VCaP (cell line): ENCODE measurements around the gene PRSS48.

Experiments
- H3K27ac ChIP-seq: fragments of 450-650 bp; 2 replicates; pipeline ENCODE4 v1.5.1; 2017
- CTCF ChIP-seq: fragments of 450-650 bp; conservative IDR thresholded peaks from 2 replicates; pipeline ENCODE4 v1.5.1; 2017; ENCODE audit warnings: mild to moderate bottlenecking, moderate library complexity

PRSS48 gene

DNA sequence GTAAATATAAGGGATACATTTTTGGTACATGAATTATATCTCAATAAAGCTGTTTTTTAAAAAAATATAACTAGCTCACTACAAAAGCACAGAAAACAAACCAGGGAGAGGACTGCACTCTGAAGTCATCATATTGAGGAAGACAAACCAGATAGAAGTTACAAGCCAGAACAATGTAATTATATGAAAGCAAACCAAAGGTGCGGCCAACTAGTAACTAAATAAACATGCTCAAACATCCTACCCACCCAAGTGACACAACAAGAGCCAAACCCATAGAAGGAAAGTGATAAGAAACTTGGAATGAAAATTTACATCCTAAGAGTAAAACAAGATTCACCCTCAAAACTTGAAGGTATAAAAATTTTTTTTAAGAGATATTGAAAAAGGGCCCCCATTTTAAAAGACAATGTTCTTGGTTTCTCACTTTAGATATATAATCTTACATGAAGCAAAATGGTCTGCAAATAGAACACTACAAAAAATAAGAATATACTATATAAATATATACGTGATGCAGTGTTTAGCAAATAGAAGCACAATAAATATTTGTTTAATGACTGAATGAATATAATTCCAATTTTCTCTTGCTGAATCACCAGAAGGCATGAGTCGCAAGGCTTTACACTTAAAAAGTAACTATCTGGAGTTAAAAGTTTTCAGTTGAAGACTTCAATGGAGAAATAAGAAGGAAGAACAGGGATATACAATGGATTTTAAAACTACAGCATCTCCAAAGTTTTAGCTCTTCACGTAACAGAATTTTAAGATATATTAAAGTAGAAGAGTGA lies 52.5 kb downstream of the PRSS48 start:
- no peak for TF ChIP-seq CTCF

GRCh38 chr4:151331276-151332042 lies 54.5 kb downstream of the PRSS48 start:
- no peak overlapping the region for H3K27ac ChIP-seq
- TF ChIP-seq CTCF: no peak

More for the DNA sequence above, 52.5 kb downstream of the PRSS48 start:
- H3K27ac ChIP-seq: no peak overlapping the region

- TF ChIP-seq CTCF: no peak
- no peak overlapping the region for H3K27ac ChIP-seq
Measured at GRCh38 chr4:151339467-151339866, 62.5 kb downstream of the PRSS48 start.

DNA sequence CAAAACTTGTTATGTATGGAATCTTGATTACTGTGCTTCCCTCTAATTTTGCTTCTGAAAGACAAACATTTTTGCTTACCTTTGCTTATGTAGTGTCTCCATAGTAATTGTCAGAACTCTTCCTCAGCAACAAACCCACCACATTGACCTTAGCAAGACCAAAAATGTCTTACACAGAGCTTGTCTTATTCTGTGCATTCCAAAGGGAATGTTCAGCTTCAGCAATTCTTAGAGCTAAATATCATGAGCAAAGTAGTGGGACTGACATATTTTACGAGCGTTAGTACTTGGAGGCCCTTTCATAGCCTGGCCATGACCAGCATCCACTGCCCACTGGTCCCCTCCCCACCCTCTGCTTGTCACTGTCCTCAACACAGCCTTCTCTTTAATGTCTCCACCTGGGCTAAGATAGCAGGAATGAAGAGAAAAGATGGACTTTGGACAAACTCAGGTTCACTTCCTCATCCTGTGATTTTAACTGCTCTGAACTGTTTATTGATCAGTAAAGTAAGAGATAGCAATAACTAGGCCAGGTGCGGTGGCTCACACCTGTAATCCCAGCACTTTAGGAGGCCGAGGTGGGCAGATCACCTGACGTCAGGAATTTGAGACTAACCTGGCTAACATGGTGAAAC lies 63.9 kb downstream of the PRSS48 start:
- TF ChIP-seq CTCF: no peak
- no peak overlapping the region for H3K27ac ChIP-seq
